ENCODE data around the gene STMN3. TPM values are rescaled to one million over a fixed set of nuclear protein-coding genes. Genes with fewer than 3 reads are reported as not detected.
A peak's percentile ranks its signal among the peaks of the same experiment; 100 is the strongest.

The STMN3 gene
- total RNA-seq, 1 experiment from 2014 or later = 27.9 TPM

- peaks cover 8% of the 10 kb centered on the region for H3K4me1 ChIP-seq
- no peaks in the 10 kb centered on the region for H3K27me3 ChIP-seq (replicated peaks; ENCODE audit: control insufficient read depth, insufficient read depth, low read length)
- DNase-seq = no peak
- H3K27me3 Mint-ChIP-seq (ENCODE audit: insufficient read depth, unreplicated experiment) = no peaks in the 10 kb centered on the region
- no peaks in the 10 kb centered on the region for H3K9me3 ChIP-seq
- H3K9me3 Mint-ChIP-seq (ENCODE audit: unreplicated experiment) = no peaks in the 10 kb centered on the region
- H3K4me1 Mint-ChIP-seq (ENCODE audit: low read depth, unreplicated experiment) = peaks cover 15% of the 10 kb centered on the region
- no peak for TF ChIP-seq CTCF (IDR thresholded peaks at IDR 0.05; ENCODE audit: insufficient read depth in 1 of 2, low read depth in 1 of 2, low read length in 1 of 2, severe bottlenecking in 1 of 2, unreplicated experiment in 1 of 2)
- no peak overlapping the region for H3K4me3 Mint-ChIP-seq (ENCODE audit: unreplicated experiment)
- no peaks in the 10 kb centered on the region; the same call in 1 of the 2 replicates for H3K36me3 ChIP-seq (ENCODE audit: control insufficient read depth, insufficient read depth, low read length)
- ChIA-PET CTCF (interaction anchor here (0.6 to 1.1 kb wide), 2 partner anchors 24 to 108 kb away, joined by 4 to 5 read pairs; no protein-coding TSS in a partner anchor), POLR2A (no interaction called here)
- no peak overlapping the region for H3K27ac Mint-ChIP-seq (ENCODE audit: unreplicated experiment)
- intact Hi-C loops (cut with micrococcal nuclease; ENCODE audit: unreplicated experiment) = no loop called here
- peaks cover 22% of the 10 kb centered on the region for H3K36me3 Mint-ChIP-seq (ENCODE audit: insufficient read depth, unreplicated experiment)
- H3K4me3 ChIP-seq (ENCODE audit: low read depth, low read length) = no peak overlapping the region
- no TSS peak for BruUV-seq (replicated peaks)
Measured at GRCh38 chr20:63662813-63663189, 9.6 kb upstream of the STMN3 start.

GRCh38 chr20:63661959-63662812, 9.0 kb upstream of the STMN3 start:
- H3K27me3 ChIP-seq (replicated peaks; ENCODE audit: control insufficient read depth, insufficient read depth, low read length) = no peaks in the 10 kb centered on the region
- DNase-seq = peak in 1 of 2 experiments; percentile 51
- POLR2A ChIA-PET = no interaction called here
- Mint-ChIP-seq H3K27ac (ENCODE audit: unreplicated experiment) (no peak overlapping the region), H3K27me3 (ENCODE audit: insufficient read depth, unreplicated experiment) (no peaks in the 10 kb centered on the region), H3K36me3 (ENCODE audit: insufficient read depth, unreplicated experiment) (peaks cover 22% of the 10 kb centered on the region), H3K9me3 (ENCODE audit: unreplicated experiment) (no peaks in the 10 kb centered on the region), H3K4me3 (ENCODE audit: unreplicated experiment) (no peak overlapping the region), H3K4me1 (ENCODE audit: low read depth, unreplicated experiment) (peaks cover 15% of the 10 kb centered on the region)
- no peaks in the 10 kb centered on the region; the same call in 1 of the 2 replicates for H3K36me3 ChIP-seq (ENCODE audit: control insufficient read depth, insufficient read depth, low read length)
- H3K4me1 ChIP-seq = peaks cover 10% of the 10 kb centered on the region
- no peak overlapping the region for H3K4me3 ChIP-seq (ENCODE audit: low read depth, low read length)
- CTCF ChIA-PET = interaction anchor here (0.6 to 1.1 kb wide), 5 partner anchors 20 to 1425 kb away, joined by 3 to 5 read pairs (median 4); partner anchors contain the start of gene TPD52L2
- H3K9me3 ChIP-seq = no peaks in the 10 kb centered on the region
- BruUV-seq (replicated peaks) = no TSS peak
- intact Hi-C loops (cut with micrococcal nuclease; ENCODE audit: unreplicated experiment) = no loop called here
- TF ChIP-seq CTCF (IDR thresholded peaks at IDR 0.05; ENCODE audit: insufficient read depth in 1 of 2, low read depth in 1 of 2, low read length in 1 of 2, severe bottlenecking in 1 of 2, unreplicated experiment in 1 of 2) = no peak

GRCh38 chr20:63661108-63661507, 7.9 kb upstream of the STMN3 start:
- Histone ChIP-seq H3K27me3 (replicated peaks; ENCODE audit: control insufficient read depth, insufficient read depth, low read length) (no peaks in the 10 kb centered on the region), H3K9me3 (no peaks in the 10 kb centered on the region), H3K4me1 (peaks cover 10% of the 10 kb centered on the region), H3K4me3 (ENCODE audit: low read depth, low read length) (no peak overlapping the region), H3K36me3 (ENCODE audit: control insufficient read depth, insufficient read depth, low read length) (no peaks in the 10 kb centered on the region; the same call in 1 of the 2 replicates)
- Mint-ChIP-seq H3K36me3 (ENCODE audit: insufficient read depth, unreplicated experiment) (peaks cover 22% of the 10 kb centered on the region), H3K9me3 (ENCODE audit: unreplicated experiment) (no peaks in the 10 kb centered on the region), H3K4me3 (ENCODE audit: unreplicated experiment) (no peak overlapping the region), H3K4me1 (ENCODE audit: low read depth, unreplicated experiment) (peaks cover 15% of the 10 kb centered on the region), H3K27ac (ENCODE audit: unreplicated experiment) (no peak overlapping the region), H3K27me3 (ENCODE audit: insufficient read depth, unreplicated experiment) (no peaks in the 10 kb centered on the region)
- no peak for TF ChIP-seq CTCF (IDR thresholded peaks at IDR 0.05; ENCODE audit: insufficient read depth in 1 of 2, low read depth in 1 of 2, low read length in 1 of 2, severe bottlenecking in 1 of 2, unreplicated experiment in 1 of 2)
- intact Hi-C loops (cut with micrococcal nuclease; ENCODE audit: unreplicated experiment) = no loop called here
- POLR2A ChIA-PET = no interaction called here
- BruUV-seq (replicated peaks) = no TSS peak
- DNase-seq = no peak
- CTCF ChIA-PET = interaction anchor here (0.5 to 1.1 kb wide), 2 partner anchors 54 to 204 kb away, joined by 3 read pairs; partner anchors contain the start of gene TPD52L2

Measured in Caco-2 (cell line).